GM19438 (cell line): ENCODE results near the gene ESRRG.

Experiments
- ATAC-seq: cut with Tn5 transposase; IDR thresholded peaks from one replicate; pipeline ENCODE4 v1.9.1; 2021; ENCODE audit warnings: low read depth; ENCODE audit not compliant: unreplicated experiment

ESRRG gene

GRCh38 chr1:216723274-216723780 is at the start of gene ESRRG:
TSS of gene ESRRG (minus strand) at chr1:216723429. CDS start at chr1:216723299, 130 bp downstream.
- ATAC-seq = no peak

- no peak for ATAC-seq
These were observed 48.7 kb upstream of the ESRRG start for GRCh38 chr1:216771922-216772321.

- ATAC-seq = no peak
These were observed 43.6 kb upstream of the ESRRG start for GRCh38 chr1:216766633-216767327.

GRCh38 chr1:216765346-216766300 is 42.4 kb upstream of the ESRRG start:
- ATAC-seq = no peak

GRCh38 chr1:216758161-216758560 is 34.9 kb upstream of the ESRRG start:
- no peak for ATAC-seq

- ATAC-seq = no peak
These were observed 33.9 kb upstream of the ESRRG start for GRCh38 chr1:216757110-216757509.

GRCh38 chr1:216750961-216751360 is 27.7 kb upstream of the ESRRG start:
- no peak for ATAC-seq

- ATAC-seq = no peak
These were observed 26.9 kb upstream of the ESRRG start for GRCh38 chr1:216750031-216750627.

- ATAC-seq = no peak
These were observed 26.0 kb upstream of the ESRRG start for GRCh38 chr1:216749232-216749631.

GRCh38 chr1:216742625-216743024 is 19.4 kb upstream of the ESRRG start:
- ATAC-seq = no peak

- ATAC-seq = no peak
These were observed 17.1 kb upstream of the ESRRG start for GRCh38 chr1:216740331-216740730.

- ATAC-seq = no peak
These were observed 16.6 kb upstream of the ESRRG start for GRCh38 chr1:216739793-216740192.

- no peak for ATAC-seq
These were observed 8.9 kb upstream of the ESRRG start for GRCh38 chr1:216732121-216732520.

- ATAC-seq = no peak
These were observed 8.3 kb upstream of the ESRRG start for GRCh38 chr1:216731562-216731961.

- ATAC-seq = no peak
These were observed 3.2 kb upstream of the ESRRG start for GRCh38 chr1:216726435-216726834.

GRCh38 chr1:216722821-216723220 is 408 bp downstream of the ESRRG start:
- ATAC-seq = no peak

GRCh38 chr1:216721863-216722262 is 1.4 kb downstream of the ESRRG start:
- no peak for ATAC-seq

- ATAC-seq = no peak
These were observed 2.2 kb downstream of the ESRRG start for GRCh38 chr1:216721062-216721461.

GRCh38 chr1:216711712-216712111 is 11.5 kb downstream of the ESRRG start:
- no peak for ATAC-seq

GRCh38 chr1:216710598-216711333 is 12.5 kb downstream of the ESRRG start:
- no peak for ATAC-seq
